ENCODE measurements around the gene ZBED6. TPM values are rescaled to one million over a fixed set of nuclear protein-coding genes. Genes with fewer than 3 reads are reported as not detected.
A peak's percentile ranks its signal among the peaks of the same experiment; 100 is the strongest.

ZBED6 gene
- polyA plus RNA-seq, 1 donor from 2014 or later: 5.1 TPM

- H3K4me2 ChIP-seq (ENCODE audit: low read length): no peak overlapping the region
- no peaks in the 10 kb centered on the region for H4K20me1 ChIP-seq (ENCODE audit: insufficient read depth)
- H3F3A ChIP-seq (ENCODE audit: insufficient read depth, low read length, poor library complexity, severe bottlenecking): no peaks in the 10 kb centered on the region
- peaks cover 59% of the 10 kb centered on the region for H3K79me2 ChIP-seq (replicated peaks; ENCODE audit: insufficient read depth, low read length)
- no peak overlapping the region for H3K4me3 ChIP-seq (ENCODE audit: low read length)
- H2AFZ ChIP-seq (ENCODE audit: low read depth, low read length): no peak overlapping the region
- H3K9me3 ChIP-seq (ENCODE audit: low read length): no peaks in the 10 kb centered on the region
- H3K9ac ChIP-seq (ENCODE audit: low read length): no peak overlapping the region
- no peak overlapping the region for H3K27ac ChIP-seq (ENCODE audit: low read length)
- no peaks in the 10 kb centered on the region for H3K9me2 ChIP-seq (ENCODE audit: insufficient read depth, low read length)
- H3K27me3 ChIP-seq (ENCODE audit: insufficient read depth, low read depth, low read length): no peaks in the 10 kb centered on the region
- TF ChIP-seq POLR2AphosphoS5 (IDR thresholded peaks at IDR 0.05): no peak
- TF ChIP-seq RAD21 (conservative IDR thresholded peaks at IDR 0.05): no peak
- no peak for TF ChIP-seq MXI1 (conservative IDR thresholded peaks at IDR 0.05; ENCODE audit: poor library complexity, severe bottlenecking)
- no peak for TF ChIP-seq TAF1 (IDR thresholded peaks at IDR 0.05; ENCODE audit: low read depth)
- no peak for TF ChIP-seq SMC3 (conservative IDR thresholded peaks at IDR 0.05; ENCODE audit: poor library complexity)
- TF ChIP-seq REST (IDR thresholded peaks at IDR 0.05; ENCODE audit: borderline replicate concordance): no peak
- TF ChIP-seq CTCF (IDR thresholded peaks at IDR 0.05; ENCODE audit: poor library complexity, severe bottlenecking): no peak
- no peak for TF ChIP-seq EP300 (conservative IDR thresholded peaks at IDR 0.05; ENCODE audit: poor library complexity, severe bottlenecking)
- no peak for TF ChIP-seq EZH2 (IDR thresholded peaks at IDR 0.05; ENCODE audit: borderline replicate concordance, insufficient read depth, low read length, poor library complexity, severe bottlenecking)
- peaks cover 33% of the 10 kb centered on the region for H3K36me3 ChIP-seq (ENCODE audit: insufficient read depth, low read length)
Observed at GRCh38 chr1:203799157-203799556, 3.7 kb downstream of the ZBED6 start.

- peaks cover 33% of the 10 kb centered on the region for H3K36me3 ChIP-seq (ENCODE audit: insufficient read depth, low read length)
- H3K4me3 ChIP-seq (ENCODE audit: low read length): peak overlapping the region; percentile 9
- H3K9ac ChIP-seq (ENCODE audit: low read length): no peak overlapping the region
- H4K20me1 ChIP-seq (ENCODE audit: insufficient read depth): no peaks in the 10 kb centered on the region
- H3K27ac ChIP-seq (ENCODE audit: low read length): no peak overlapping the region
- no peak overlapping the region for H3K4me2 ChIP-seq (ENCODE audit: low read length)
- H2AFZ ChIP-seq (ENCODE audit: low read depth, low read length): no peak overlapping the region
- TF ChIP-seq CTCF (IDR thresholded peaks at IDR 0.05; ENCODE audit: poor library complexity, severe bottlenecking) (no peak), TAF1 (IDR thresholded peaks at IDR 0.05; ENCODE audit: low read depth) (no peak), SMC3 (conservative IDR thresholded peaks at IDR 0.05; ENCODE audit: poor library complexity) (no peak), RAD21 (conservative IDR thresholded peaks at IDR 0.05) (no peak), REST (IDR thresholded peaks at IDR 0.05; ENCODE audit: borderline replicate concordance) (no peak), MXI1 (conservative IDR thresholded peaks at IDR 0.05; ENCODE audit: poor library complexity, severe bottlenecking) (no peak), EP300 (conservative IDR thresholded peaks at IDR 0.05; ENCODE audit: poor library complexity, severe bottlenecking) (no peak), POLR2AphosphoS5 (IDR thresholded peaks at IDR 0.05) (no peak), EZH2 (IDR thresholded peaks at IDR 0.05; ENCODE audit: borderline replicate concordance, insufficient read depth, low read length, poor library complexity, severe bottlenecking) (no peak)
- H3K9me2 ChIP-seq (ENCODE audit: insufficient read depth, low read length): no peaks in the 10 kb centered on the region
- H3K9me3 ChIP-seq (ENCODE audit: low read length): no peaks in the 10 kb centered on the region
- peaks cover 59% of the 10 kb centered on the region for H3K79me2 ChIP-seq (replicated peaks; ENCODE audit: insufficient read depth, low read length)
- H3K27me3 ChIP-seq (ENCODE audit: insufficient read depth, low read depth, low read length): no peaks in the 10 kb centered on the region
- no peaks in the 10 kb centered on the region for H3F3A ChIP-seq (ENCODE audit: insufficient read depth, low read length, poor library complexity, severe bottlenecking)
Observed at GRCh38 chr1:203799971-203800370, 4.5 kb downstream of the ZBED6 start.
